K562 (cell line): ENCODE measurements around the gene USP24. TPM values are rescaled to one million over a fixed set of nuclear protein-coding genes. Genes with fewer than 3 reads are reported as not detected.

ENCODE experiments used
- ATAC-seq: fragments of 200-7000 bp; cut with Tn5 transposase; 3 replicates; pipeline ENCODE4 v1.9.1; 2020; ENCODE audit warnings: moderate library complexity
- BruUV-seq: library from RNA; stranded (reverse); fragments of 400-500 nt; replicated peaks from 2 replicates; lab custom pipeline; 2021; lab: Mats Ljungman, UMichigan
- CTCF ChIA-PET: fragments of 300-600 bp; formaldehyde crosslinking; extraction: SDS; loops from one replicate; lab custom pipeline; 2021; ENCODE audit warnings: low intra/inter-chr PET ratio; lab: Yijun Ruan, JAX
- POLR2A ChIA-PET: fragments of 300-600, 350-650 bp; sonication (Branson Sonifier 250); formaldehyde crosslinking; extraction: SDS; loops from one replicate; lab custom pipeline; 2021; ENCODE audit warnings: antibody characterized with exemption, inconsistent platforms; lab: Yijun Ruan, JAX
- DNase-seq, 4 experiments: peaks; one replicate each; pipeline versions ENCODE4 v3.0.0 to v3.0.0-alpha.2; 2011 to 2018; ENCODE audit warnings: low spot score in 3 of 4, mixed read lengths in 3 of 4; ENCODE audit errors: extremely low read depth in 1 of 4
- FAIRE-seq: peaks from 2 replicates; lab custom pipeline; 2011; peaks lifted over from hg19 to GRCh38; lab: Jason Lieb, UNC
- H2AFZ ChIP-seq: 2 replicates; pipeline ENCODE4 v1.6.0; 2011; ENCODE audit warnings: low read depth, low read length, control low read depth, inconsistent platforms
- H3K27ac ChIP-seq: fragments of 200-600 bp; 3 replicates; pipeline ENCODE4 v1.8.0; 2011; ENCODE audit warnings: low read depth, mild to moderate bottlenecking, control low read depth, inconsistent platforms, low read length, moderate library complexity, mixed read lengths; ENCODE audit errors: extremely low read depth
- H3K27me3 ChIP-seq, 2 experiments: fragments of 300-600 bp in 1 of 2; 2 replicates in 1 of 2; 3 replicates in 1 of 2; pipeline versions ENCODE4 v1.6.0 to v1.8.0; 2011; ENCODE audit warnings: inconsistent platforms in 2 of 2, low read length in 2 of 2, mild to moderate bottlenecking in 1 of 2, mixed read lengths in 1 of 2, moderate library complexity in 1 of 2; ENCODE audit not compliant: control insufficient read depth in 2 of 2, insufficient read depth in 2 of 2
- H3K36me3 ChIP-seq: fragments of 300-600 bp; 3 replicates; pipeline ENCODE4 v1.8.0; 2011; ENCODE audit warnings: mild to moderate bottlenecking, low read length, inconsistent platforms; ENCODE audit not compliant: control insufficient read depth, insufficient read depth
- H3K4me1 ChIP-seq, 2 experiments: fragments of 200-600 bp in 1 of 2; replicated peaks in 1 of 2; 2 replicates in 1 of 2; 3 replicates in 1 of 2; pipeline versions ENCODE4 v1.5.1 to v1.8.0; 2011; ENCODE audit warnings: inconsistent platforms in 2 of 2, low read length in 2 of 2, mild to moderate bottlenecking in 1 of 2, mixed read lengths in 1 of 2, moderate library complexity in 1 of 2; ENCODE audit not compliant: control insufficient read depth in 2 of 2, insufficient read depth in 2 of 2
- H3K4me2 ChIP-seq: 2 replicates; pipeline ENCODE4 v1.6.1; 2011; ENCODE audit warnings: low read length, control low read depth, inconsistent platforms, mixed read lengths; ENCODE audit not compliant: insufficient read depth
- H3K4me3 ChIP-seq: fragments of 200-600 bp; sonication (generic), shearing (Covaris generic); 2 replicates; pipeline ENCODE4 v1.5.1; 2016; ENCODE audit warnings: control low read depth, inconsistent platforms
- H3K79me2 ChIP-seq: fragments of 200-600 bp; 3 replicates; pipeline ENCODE4 v1.8.0; 2011; ENCODE audit warnings: low read length, inconsistent platforms; ENCODE audit not compliant: control insufficient read depth, insufficient read depth
- H3K9ac ChIP-seq, 2 experiments: 2 replicates each; pipeline versions ENCODE4 v1.6.0 to v1.6.1; 2011; ENCODE audit warnings: low read depth in 2 of 2, low read length in 2 of 2, control low read depth in 1 of 2, inconsistent platforms in 1 of 2, mild to moderate bottlenecking in 1 of 2, mixed read lengths in 1 of 2; ENCODE audit not compliant: insufficient read depth in 1 of 2
- H3K9me1 ChIP-seq: one replicate; pipeline ENCODE4 v1.6.0; 2011; ENCODE audit warnings: inconsistent platforms, mild to moderate bottlenecking, low read length, moderate library complexity; ENCODE audit not compliant: control insufficient read depth, insufficient read depth
- H3K9me3 ChIP-seq: replicated peaks from 2 replicates; pipeline ENCODE4 v1.5.1; 2011; ENCODE audit warnings: low read depth, low read length, inconsistent platforms; ENCODE audit not compliant: control insufficient read depth, insufficient read depth
- H4K20me1 ChIP-seq: replicated peaks from 2 replicates; pipeline ENCODE4 v1.6.1; 2011; ENCODE audit warnings: low read length, inconsistent platforms, mixed read lengths; ENCODE audit not compliant: control insufficient read depth, insufficient read depth
- BRF1 ChIP-seq: IDR thresholded peaks from 3 replicates; pipeline ENCODE4 v1.6.1; 2011; ENCODE audit warnings: borderline replicate concordance, mild to moderate bottlenecking; ENCODE audit not compliant: insufficient read length; ENCODE audit errors: extremely low read depth
- CBFA2T2 ChIP-seq: fragments of 450-650 bp; conservative IDR thresholded peaks from 2 replicates; pipeline ENCODE4 v1.6.1; 2017; ENCODE audit warnings: mild to moderate bottlenecking
- EP300 ChIP-seq: IDR thresholded peaks from 2 replicates; pipeline ENCODE4 v1.6.1; 2012; ENCODE audit warnings: low read length, improper control_type of control experiment
- HMG20A ChIP-seq: fragments of 450-650 bp; formaldehyde crosslinking; conservative IDR thresholded peaks from 2 replicates; pipeline ENCODE4 v1.4.0; 2020; ENCODE audit warnings: mild to moderate bottlenecking, mixed read lengths
- HNRNPH1 ChIP-seq: fragments of 200-400 bp; formaldehyde crosslinking; optimal IDR thresholded peaks from 2 replicates; pipeline ENCODE3; 2017; ENCODE audit warnings: low read depth, mild to moderate bottlenecking, low read length, moderate library complexity
- HNRNPK ChIP-seq: fragments of 200-400 bp; formaldehyde crosslinking; IDR thresholded peaks from one replicate; pipeline ENCODE4 v1.6.1; 2018; ENCODE audit warnings: mild to moderate bottlenecking, low read depth, low read length; ENCODE audit not compliant: poor library complexity, severe bottlenecking
- NFXL1 ChIP-seq: fragments of 450-650 bp; formaldehyde crosslinking; IDR thresholded peaks from 2 replicates; pipeline ENCODE4 v1.4.0; 2021; ENCODE audit warnings: mild to moderate bottlenecking
- NUFIP1 ChIP-seq: fragments of 450-650 bp; IDR thresholded peaks from 2 replicates; pipeline ENCODE4 v1.6.1; 2018; ENCODE audit not compliant: partially characterized antibody
- PHF21A ChIP-seq: fragments of 450-650 bp; IDR thresholded peaks from 2 replicates; pipeline ENCODE4 v1.6.1; 2017; ENCODE audit warnings: low read depth, borderline replicate concordance
- RHOXF2B ChIP-seq: fragments of 250-450 bp; sonication (Bioruptor Pico); conservative IDR thresholded peaks from 2 replicates; pipeline ENCODE4 v1.5.1; 2021
- SMARCE1 ChIP-seq: fragments of 450-650 bp; IDR thresholded peaks from 2 replicates; pipeline ENCODE4 v1.7.1; 2016; ENCODE audit warnings: mild to moderate bottlenecking
- TRIM24 ChIP-seq, 2 experiments: fragments of 450-650 bp; IDR thresholded peaks; 2 replicates each; pipeline ENCODE4 v1.6.1; 2016
- ZFP1 ChIP-seq: fragments of 450-650 bp; formaldehyde crosslinking; IDR thresholded peaks from 2 replicates; pipeline ENCODE4 v1.4.0; 2020; ENCODE audit warnings: mild to moderate bottlenecking, mixed read lengths
- ZKSCAN1 ChIP-seq: fragments of 150-350 bp; IDR thresholded peaks from 2 replicates; pipeline ENCODE4 v1.6.1; 2016; ENCODE audit warnings: low read depth, low read length
- ZNF584 ChIP-seq: fragments of 200-800 bp; sonication (Bioruptor generic); IDR thresholded peaks from 2 replicates; pipeline ENCODE4 v1.6.1; 2016; ENCODE audit warnings: low read depth, mild to moderate bottlenecking, missing genetic modification characterization, missing compliant biosample characterization
- WGBS: fragments of 100-300 bp; shearing (Covaris generic); methylation state at CpG from one replicate; pipeline ENCODE4 v1.1.6; 2016; ENCODE audit warnings: low coverage, mixed read lengths; ENCODE audit not compliant: insufficient coverage; ENCODE audit errors: missing lambda C conversion rate; 5-methylcytosine and 5-hydroxymethylcytosine counted together
- in situ Hi-C: fragments of 300-500 bp; cut with MboI; formaldehyde crosslinking; loops from 4 replicates; pipeline ENCODE4 v1.15.0; 2018; ENCODE audit warnings: inconsistent platforms, mixed read lengths
- intact Hi-C: fragments of 100-400 bp; cut with micrococcal nuclease; formaldehyde crosslinking; loops from 2 replicates; pipeline ENCODE4 v1.14.2; 2022
- polyA plus RNA-seq, 8 experiments: library from polyadenylated mRNA; depleted of rRNA in 4 of 8; stranded (reverse) in 5 of 8; unstranded in 3 of 8; fragments of >200 nt; fragmentation: Nextera tagmentation in 2 of 8; fragmentation: Illumina TruSeq in 1 of 8; extraction: Ambion mirVana in 2 of 8; extraction: Trizol in 1 of 8; gene quantifications; 2 replicates each; pipeline versions ENCODE4 v1.2.1 to v1.2.3, GENCODE V29; 2011 to 2014; ENCODE audit warnings: inconsistent platforms in 1 of 8, missing spikeins in 1 of 8
- total RNA-seq, 7 experiments: library from RNA; depleted of rRNA in 6 of 7; stranded (reverse); fragments of >200 nt in 6 of 7; fragmentation: Illumina TruSeq in 2 of 7; extraction: Trizol in 2 of 7; gene quantifications; 2 replicates each; pipeline versions ENCODE4 v1.2.1 to v1.2.3, GENCODE V29; 2011 to 2021; ENCODE audit warnings: low replicate concordance in 1 of 7
- TF ChIP-seq, protein P1 (sequence below), 3 experiments: fragments of 200-800 bp in 1 of 3; fragments of 250-450 bp in 1 of 3; fragments of 450-650 bp in 1 of 3; sonication (Bioruptor Pico) in 1 of 3; sonication (Bioruptor generic) in 1 of 3; formaldehyde crosslinking in 1 of 3; IDR thresholded peaks; 2 replicates each; pipeline versions ENCODE4 v1.6.1 to v1.8.0; 2016 to 2022; ENCODE audit warnings: mild to moderate bottlenecking in 2 of 3, missing genetic modification characterization in 2 of 3, missing compliant biosample characterization in 1 of 3, moderate library complexity in 1 of 3

The USP24 gene
- total and polyA plus RNA-seq, 9 of the 15 experiments (the other 6 are each of a cell fraction or from before 2014, with no cell fraction given), result 7.7 to 62.6 (median 36.8) TPM

DNA sequence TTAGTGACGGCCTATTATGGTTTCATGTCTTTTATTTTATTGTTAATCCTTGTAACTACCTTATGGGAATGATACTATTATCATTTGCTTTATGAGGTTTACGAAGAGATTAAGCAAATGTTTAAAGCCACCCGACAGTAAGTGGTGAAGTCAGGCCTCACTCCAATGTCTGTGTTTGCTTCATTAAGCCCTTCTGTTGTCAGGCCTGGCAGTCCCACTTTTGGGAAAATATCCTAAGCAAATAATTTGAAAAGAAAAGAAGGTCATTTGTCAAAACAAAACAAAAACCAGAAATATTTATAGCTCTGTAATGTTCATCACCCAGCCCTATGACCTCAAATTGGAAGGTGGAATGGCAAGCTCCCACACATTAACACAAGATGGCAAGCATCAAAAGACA is 40.7 kb upstream of the USP24 start:
- Histone ChIP-seq H3K9me1 (no peaks in the 10 kb centered on the region), H3K27ac (no peak overlapping the region), H4K20me1 (no peaks in the 10 kb centered on the region), H3K4me2 (no peak overlapping the region), H3K27me3 (no peaks in the 10 kb centered on the region), H3K36me3 (no peaks in the 10 kb centered on the region), H3K4me3 (no peak overlapping the region), H3K4me1 (peaks cover 4 to 13% of the 10 kb centered on the region in 2 experiments; a peak in 3 of 5 replicates), H3K9ac (no peak overlapping the region), H3K79me2 (no peaks in the 10 kb centered on the region), H3K9me3 (no peaks in the 10 kb centered on the region), H2AFZ (no peak overlapping the region)
- TF ChIP-seq ZNF584 (no peak), NUFIP1 (no peak), TRIM24 (IDR thresholded peaks at IDR 0.05) (no peak), HNRNPK (no peak), PHF21A (no peak), RHOXF2B (no peak), HMG20A (CRISPR knock-in tag) (no peak), SMARCE1 (no peak), CBFA2T2 (no peak), ZKSCAN1 (no peak), ZFP1 (CRISPR knock-in tag) (no peak), NFXL1 (CRISPR knock-in tag) (no peak), HNRNPH1 (no peak), EP300 (no peak), BRF1 (no peak)
- TF ChIP-seq, protein P1, sequence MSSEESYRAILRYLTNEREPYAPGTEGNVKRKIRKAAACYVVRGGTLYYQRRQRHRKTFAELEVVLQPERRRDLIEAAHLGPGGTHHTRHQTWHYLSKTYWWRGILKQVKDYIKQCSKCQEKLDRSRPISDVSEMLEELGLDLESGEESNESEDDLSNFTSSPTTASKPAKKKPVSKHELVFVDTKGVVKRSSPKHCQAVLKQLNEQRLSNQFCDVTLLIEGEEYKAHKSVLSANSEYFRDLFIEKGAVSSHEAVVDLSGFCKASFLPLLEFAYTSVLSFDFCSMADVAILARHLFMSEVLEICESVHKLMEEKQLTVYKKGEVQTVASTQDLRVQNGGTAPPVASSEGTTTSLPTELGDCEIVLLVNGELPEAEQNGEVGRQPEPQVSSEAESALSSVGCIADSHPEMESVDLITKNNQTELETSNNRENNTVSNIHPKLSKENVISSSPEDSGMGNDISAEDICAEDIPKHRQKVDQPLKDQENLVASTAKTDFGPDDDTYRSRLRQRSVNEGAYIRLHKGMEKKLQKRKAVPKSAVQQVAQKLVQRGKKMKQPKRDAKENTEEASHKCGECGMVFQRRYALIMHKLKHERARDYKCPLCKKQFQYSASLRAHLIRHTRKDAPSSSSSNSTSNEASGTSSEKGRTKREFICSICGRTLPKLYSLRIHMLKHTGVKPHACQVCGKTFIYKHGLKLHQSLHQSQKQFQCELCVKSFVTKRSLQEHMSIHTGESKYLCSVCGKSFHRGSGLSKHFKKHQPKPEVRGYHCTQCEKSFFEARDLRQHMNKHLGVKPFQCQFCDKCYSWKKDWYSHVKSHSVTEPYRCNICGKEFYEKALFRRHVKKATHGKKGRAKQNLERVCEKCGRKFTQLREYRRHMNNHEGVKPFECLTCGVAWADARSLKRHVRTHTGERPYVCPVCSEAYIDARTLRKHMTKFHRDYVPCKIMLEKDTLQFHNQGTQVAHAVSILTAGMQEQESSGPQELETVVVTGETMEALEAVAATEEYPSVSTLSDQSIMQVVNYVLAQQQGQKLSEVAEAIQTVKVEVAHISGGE (CRISPR knock-in tag; IDR thresholded peaks at IDR 0.05), result no peak
- ChIA-PET CTCF (no interaction called here), POLR2A (interaction anchor here (0.6 to 2.2 kb wide), 6 partner anchors 9 to 89 kb away, joined by 3 to 5 read pairs (median 3); no protein-coding TSS in a partner anchor)
- DNase-seq, result no peak
- no TSS peak for BruUV-seq
- ATAC-seq, result no peak
- FAIRE-seq, result no peak
- WGBS, result 63% methylated on average over 3 of the region's 3 CpGs
- in situ Hi-C loops, result no loop called here
- intact Hi-C loops, result no loop called here
